ENCODE data around the gene CLHC1.
"Not testable (repeated sequence)": the region's sequence is repeated elsewhere in the genome, so short reads cannot be mapped to it uniquely, and the experiment has no call there.

CLHC1 gene

DNA sequence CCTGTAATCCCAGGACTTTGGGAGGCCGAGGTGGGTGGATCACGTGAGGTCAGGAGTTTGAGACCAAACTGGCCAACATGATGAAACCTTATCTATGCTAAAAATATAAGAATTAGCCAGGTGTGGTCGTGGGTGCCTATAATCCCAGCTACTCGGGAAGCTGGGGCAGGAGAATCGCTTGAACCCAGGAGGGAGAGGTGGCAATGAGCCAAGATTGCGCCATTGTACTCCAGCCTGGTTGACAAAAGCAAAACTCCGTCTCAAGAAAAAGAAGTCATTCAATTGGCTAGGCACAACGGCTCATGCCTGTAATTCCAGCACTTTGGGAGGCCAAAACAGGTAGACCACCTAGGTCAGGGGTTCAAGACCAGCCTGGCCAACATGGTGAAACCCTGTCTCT, 9.5 kb upstream of the CLHC1 start:
- not testable (repeated sequence) for ATAC-seq; DNase-seq (ENCODE audit: low spot score in 2 of 2); H3K4me1 Mint-ChIP-seq; H3K9me3 Mint-ChIP-seq; H3K27ac Mint-ChIP-seq; H3K4me3 Mint-ChIP-seq
- H3K36me3 Mint-ChIP-seq = peaks cover 90% of the 10 kb centered on the region

GRCh38 chr2:55239656-55240222, 7.6 kb upstream of the CLHC1 start:
- DNase-seq (ENCODE audit: low spot score in 2 of 2) (no peak), ATAC-seq (no peak)
- Mint-ChIP-seq H3K36me3 (peaks cover 92% of the 10 kb centered on the region), H3K4me3 (no peak overlapping the region), H3K9me3 (no peaks in the 10 kb centered on the region), H3K27ac (no peak overlapping the region), H3K4me1 (peaks cover under 1% of the 10 kb centered on the region)

GRCh38 chr2:55236992-55237543, 5.0 kb upstream of the CLHC1 start:
- H3K9me3 Mint-ChIP-seq = no peaks in the 10 kb centered on the region
- H3K4me3 Mint-ChIP-seq = no peak overlapping the region
- ATAC-seq (no peak), DNase-seq (ENCODE audit: low spot score in 2 of 2) (no peak)
- H3K4me1 Mint-ChIP-seq = peaks cover 18% of the 10 kb centered on the region
- peaks cover 99% of the 10 kb centered on the region for H3K36me3 Mint-ChIP-seq
- H3K27ac Mint-ChIP-seq = no peak overlapping the region

- Mint-ChIP-seq H3K4me3 (peak overlapping the region; percentile 96), H3K27ac (peak overlapping the region; percentile 99), H3K4me1 (peaks cover 25% of the 10 kb centered on the region), H3K36me3 (peaks cover 91% of the 10 kb centered on the region), H3K9me3 (no peaks in the 10 kb centered on the region)
- no peak for ATAC-seq
- DNase-seq (ENCODE audit: low spot score in 2 of 2) = no peak
Observed at GRCh38 chr2:55235724-55236538, 3.8 kb upstream of the CLHC1 start.

- peaks cover 41% of the 10 kb centered on the region for H3K4me1 Mint-ChIP-seq
- H3K36me3 Mint-ChIP-seq = peaks cover 68% of the 10 kb centered on the region
Observed at GRCh38 chr2:55233658-55233940, 1.5 kb upstream of the CLHC1 start.

GRCh38 chr2:55232863-55233657, 967 bp upstream of the CLHC1 start:
- peak; percentile 26 to 77 for DNase-seq (ENCODE audit: low spot score in 2 of 2)
- peak overlapping the region; percentile 96 for H3K4me3 Mint-ChIP-seq
- ATAC-seq = peak; percentile 62
- no peaks in the 10 kb centered on the region for H3K9me3 Mint-ChIP-seq
- peak overlapping the region; percentile 99 for H3K27ac Mint-ChIP-seq
- H3K36me3 Mint-ChIP-seq = peaks cover 62% of the 10 kb centered on the region
- H3K4me1 Mint-ChIP-seq = peaks cover 45% of the 10 kb centered on the region

More at GRCh38 chr2:55233658-55233940, 1.5 kb upstream of the CLHC1 start:
- DNase-seq (ENCODE audit: low spot score in 2 of 2) = no peak
- peak overlapping the region; percentile 96 for H3K4me3 Mint-ChIP-seq
- ATAC-seq = no peak
- H3K9me3 Mint-ChIP-seq = no peaks in the 10 kb centered on the region
- H3K27ac Mint-ChIP-seq = peak overlapping the region; percentile 99

DNA sequence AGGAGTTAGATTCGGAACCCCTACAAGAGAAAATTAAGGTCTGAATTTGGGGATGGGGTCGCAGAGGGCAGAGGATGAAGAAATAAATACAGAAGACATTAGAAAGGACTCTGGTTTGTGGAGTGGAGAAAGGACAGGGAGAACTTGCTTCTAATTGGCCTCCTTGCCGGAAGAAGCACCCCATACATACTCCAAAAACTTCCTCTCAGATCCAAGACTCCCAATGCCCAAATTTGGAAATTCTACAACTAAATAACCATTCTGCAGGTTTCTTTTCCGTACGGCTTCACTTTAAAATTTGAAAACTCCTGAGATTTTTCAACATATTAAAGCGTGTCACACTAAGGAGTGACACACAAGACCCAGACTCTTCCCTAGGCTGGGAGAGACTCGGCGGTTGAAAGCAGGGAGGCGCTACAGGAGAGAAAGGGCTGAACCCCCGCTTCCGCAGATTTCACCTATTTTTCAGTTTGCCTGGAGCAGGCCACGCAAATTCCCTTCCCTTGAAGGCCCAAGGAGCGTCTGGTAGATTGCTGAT, 478 bp downstream of the CLHC1 start:
- Mint-ChIP-seq H3K4me3 (peak overlapping the region; percentile 96), H3K27ac (peak overlapping the region; percentile 99), H3K9me3 (no peaks in the 10 kb centered on the region), H3K4me1 (peaks cover 52% of the 10 kb centered on the region), H3K36me3 (peaks cover 48% of the 10 kb centered on the region)
- DNase-seq (ENCODE audit: low spot score in 2 of 2) = no peak
- ATAC-seq = peak; percentile 0

DNA sequence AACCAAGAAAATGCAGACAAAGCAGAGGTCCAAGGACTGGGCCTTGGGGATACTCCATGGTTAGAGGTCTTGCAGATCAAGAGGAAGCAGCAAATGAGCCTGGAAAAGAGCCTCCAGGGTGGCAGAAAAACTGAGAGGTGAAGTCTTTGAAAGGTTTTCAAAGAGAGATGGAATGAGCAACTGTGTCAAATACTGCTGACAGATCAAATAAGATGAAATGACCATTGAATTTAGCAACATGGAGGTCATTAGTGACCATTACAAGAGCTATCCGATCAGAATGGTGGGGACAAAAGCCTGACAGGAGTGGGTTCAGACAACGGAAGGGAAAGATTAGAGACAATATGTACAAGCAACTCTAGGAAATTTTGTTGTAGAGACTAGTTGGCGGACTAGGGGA, 1.5 kb downstream of the CLHC1 start:
- Mint-ChIP-seq H3K4me3 (peak overlapping the region; percentile 96), H3K36me3 (peaks cover 37% of the 10 kb centered on the region), H3K4me1 (peaks cover 52% of the 10 kb centered on the region), H3K9me3 (no peaks in the 10 kb centered on the region), H3K27ac (peak overlapping the region; percentile 99)
- DNase-seq (ENCODE audit: low spot score in 2 of 2) (no peak), ATAC-seq (no peak)

DNA sequence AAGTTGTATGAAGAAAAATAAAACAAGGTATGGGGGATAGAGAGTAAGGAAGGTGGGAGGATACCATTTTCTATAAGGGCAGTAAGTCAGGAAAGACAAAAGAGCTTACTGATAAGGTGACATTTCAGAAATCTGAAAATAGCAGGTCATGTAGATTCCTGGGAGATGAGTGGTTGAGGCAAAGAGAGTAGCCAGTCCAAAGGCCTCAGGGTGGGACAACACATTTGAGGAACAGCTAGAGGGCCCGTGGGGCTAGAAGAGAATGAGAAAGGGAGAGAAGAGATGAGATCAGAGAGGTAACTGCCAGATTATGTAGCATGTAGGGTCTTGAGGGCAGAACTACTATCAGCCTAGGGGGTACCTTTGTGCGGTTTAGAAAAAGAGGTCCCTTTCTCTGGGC, 2.9 kb downstream of the CLHC1 start:
- Mint-ChIP-seq H3K4me1 (peaks cover 50% of the 10 kb centered on the region), H3K27ac (peak overlapping the region; percentile 7), H3K4me3 (no peak overlapping the region), H3K9me3 (no peaks in the 10 kb centered on the region), H3K36me3 (peaks cover 24% of the 10 kb centered on the region)
- ATAC-seq = no peak
- DNase-seq (ENCODE audit: low spot score in 2 of 2) = no peak

DNA sequence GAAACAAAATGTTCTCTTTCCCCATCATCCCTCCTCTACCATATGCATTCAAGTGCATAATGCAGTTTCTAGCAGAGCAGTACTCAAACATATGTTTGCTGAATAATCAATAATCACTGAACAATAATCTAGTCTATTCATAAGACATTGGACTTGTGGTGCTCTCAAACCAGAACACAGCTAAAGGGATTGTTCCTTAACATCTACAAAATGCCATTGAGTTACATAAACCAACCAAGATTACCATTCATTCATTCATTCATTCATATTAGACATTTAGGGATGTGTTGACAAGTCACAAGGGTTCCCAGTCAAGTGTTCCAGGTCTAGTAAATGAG, 3.9 kb downstream of the CLHC1 start:
- H3K36me3 Mint-ChIP-seq = peaks cover 14% of the 10 kb centered on the region
- peak overlapping the region; percentile 4 for H3K4me3 Mint-ChIP-seq
- H3K27ac Mint-ChIP-seq = peak overlapping the region; percentile 62
- ATAC-seq (no peak), DNase-seq (ENCODE audit: low spot score in 2 of 2) (no peak)
- no peaks in the 10 kb centered on the region for H3K9me3 Mint-ChIP-seq
- H3K4me1 Mint-ChIP-seq = peaks cover 43% of the 10 kb centered on the region

DNA sequence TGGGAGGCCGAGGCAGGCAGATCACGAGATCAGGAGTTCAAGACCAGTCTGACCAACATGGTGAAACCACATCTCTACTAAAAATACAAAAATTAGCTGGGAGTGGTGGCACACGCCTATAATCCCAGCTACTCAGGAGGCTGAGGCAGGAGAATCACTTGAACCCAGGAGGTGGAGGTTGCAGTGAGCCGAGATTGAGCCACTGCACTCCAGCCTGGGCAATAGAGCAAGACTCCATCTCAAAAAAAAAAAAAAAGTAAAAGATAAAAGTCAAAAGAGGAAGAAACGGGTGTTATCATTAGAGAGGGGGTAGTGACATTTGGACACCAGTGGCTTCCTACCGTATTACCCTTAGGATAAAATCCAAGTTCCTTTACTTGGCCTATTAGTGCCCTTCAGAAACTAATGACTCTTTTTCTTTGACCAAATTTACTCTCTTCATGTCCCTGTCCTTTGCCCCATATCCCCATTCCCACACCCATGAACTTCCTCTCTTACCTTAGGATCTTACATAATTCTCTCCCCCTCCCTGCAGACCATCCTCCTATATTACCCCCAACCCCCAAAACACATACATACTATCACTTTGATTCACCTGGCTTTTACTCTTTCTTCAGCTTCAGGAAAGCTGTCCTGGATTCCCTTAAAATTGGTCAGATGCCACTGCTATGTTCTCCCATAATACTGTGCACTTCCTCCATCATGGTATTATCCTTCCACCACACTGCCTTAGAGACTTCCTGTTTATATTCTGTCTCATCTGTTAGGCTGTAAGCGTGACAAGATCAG, 4.5 kb downstream of the CLHC1 start:
- not testable (repeated sequence) for H3K36me3 Mint-ChIP-seq; H3K9me3 Mint-ChIP-seq; ATAC-seq; DNase-seq (ENCODE audit: low spot score in 2 of 2)
- peak overlapping the region; percentile 62 for H3K27ac Mint-ChIP-seq
- H3K4me3 Mint-ChIP-seq = peak overlapping the region; percentile 4
- peaks cover 43% of the 10 kb centered on the region for H3K4me1 Mint-ChIP-seq

- Mint-ChIP-seq H3K27ac (peak overlapping the region; percentile 23), H3K9me3 (no peaks in the 10 kb centered on the region), H3K4me3 (no peak overlapping the region), H3K4me1 (peaks cover 41% of the 10 kb centered on the region), H3K36me3 (no peaks in the 10 kb centered on the region)
- DNase-seq (ENCODE audit: low spot score in 2 of 2) (no peak), ATAC-seq (no peak)
Observed at GRCh38 chr2:55225481-55226020, 6.5 kb downstream of the CLHC1 start.

- Mint-ChIP-seq H3K9me3 (no peaks in the 10 kb centered on the region), H3K4me3 (no peak overlapping the region), H3K36me3 (no peaks in the 10 kb centered on the region), H3K27ac (no peak overlapping the region), H3K4me1 (peaks cover 34% of the 10 kb centered on the region)
- no peak for ATAC-seq
- no peak for DNase-seq (ENCODE audit: low spot score in 2 of 2)
Observed at GRCh38 chr2:55224761-55225261, 7.3 kb downstream of the CLHC1 start.

- Mint-ChIP-seq H3K36me3 (no peaks in the 10 kb centered on the region), H3K27ac (peak overlapping the region; percentile 87), H3K4me3 (peak overlapping the region; percentile 67), H3K4me1 (peaks cover 31% of the 10 kb centered on the region), H3K9me3 (no peaks in the 10 kb centered on the region)
- DNase-seq (ENCODE audit: low spot score in 2 of 2) (no peak), ATAC-seq (no peak)
Observed at GRCh38 chr2:55223958-55224760, 7.9 kb downstream of the CLHC1 start.

Data from stimulated activated effector memory CD8-positive, alpha-beta T cell treated with anti-CD3 and anti-CD28 coated beads, Interleukin-12 subunit alpha, Interleukin-12 subunit beta, amount 100 ng/mL, for 72 hours (primary cell).